Measurements from ENCODE around the gene GABRB2. TPM values are rescaled to one million over a fixed set of nuclear protein-coding genes. Genes with fewer than 3 reads are reported as not detected.
"Not testable (repeated sequence)": the region's sequence is repeated elsewhere in the genome, so short reads cannot be mapped to it uniquely, and the experiment has no call there.

The GABRB2 gene
- total RNA-seq, 1 donor from 2014 or later = 0.26 TPM

- no peaks in the 10 kb centered on the region for H3K4me1 Mint-ChIP-seq (ENCODE audit: unreplicated experiment)
- no peak for DNase-seq (ENCODE audit: low spot score)
- TF ChIP-seq CTCF (IDR thresholded peaks at IDR 0.05; ENCODE audit: unreplicated experiment) = no peak
- no peak overlapping the region for H3K4me3 Mint-ChIP-seq (ENCODE audit: unreplicated experiment)
- H3K27me3 Mint-ChIP-seq (ENCODE audit: unreplicated experiment) = no peaks in the 10 kb centered on the region
- H3K36me3 Mint-ChIP-seq (ENCODE audit: low read depth, unreplicated experiment) = no peaks in the 10 kb centered on the region
- H3K27ac Mint-ChIP-seq (ENCODE audit: unreplicated experiment) = no peak overlapping the region
- H3K9me3 Mint-ChIP-seq (ENCODE audit: unreplicated experiment) = no peaks in the 10 kb centered on the region
Observed at GRCh38 chr5:161299053-161299452, 247.5 kb downstream of the GABRB2 start.

GRCh38 chr5:161297388-161297787 is 249.1 kb downstream of the GABRB2 start:
- not testable (repeated sequence) for DNase-seq (ENCODE audit: low spot score); H3K27me3 Mint-ChIP-seq (ENCODE audit: unreplicated experiment); H3K4me1 Mint-ChIP-seq (ENCODE audit: unreplicated experiment); H3K4me3 Mint-ChIP-seq (ENCODE audit: unreplicated experiment); H3K9me3 Mint-ChIP-seq (ENCODE audit: unreplicated experiment); H3K27ac Mint-ChIP-seq (ENCODE audit: unreplicated experiment); H3K36me3 Mint-ChIP-seq (ENCODE audit: low read depth, unreplicated experiment)

GRCh38 chr5:161295721-161296250 is 250.7 kb downstream of the GABRB2 start:
- no peaks in the 10 kb centered on the region for H3K4me1 Mint-ChIP-seq (ENCODE audit: unreplicated experiment)
- no peaks in the 10 kb centered on the region for H3K9me3 Mint-ChIP-seq (ENCODE audit: unreplicated experiment)
- H3K27ac Mint-ChIP-seq (ENCODE audit: unreplicated experiment) = no peak overlapping the region

GRCh38 chr5:161288071-161288470 is 258.5 kb downstream of the GABRB2 start:
- Mint-ChIP-seq H3K27ac (ENCODE audit: unreplicated experiment) (no peak overlapping the region), H3K4me1 (ENCODE audit: unreplicated experiment) (peaks cover 4% of the 10 kb centered on the region), H3K36me3 (ENCODE audit: low read depth, unreplicated experiment) (no peaks in the 10 kb centered on the region), H3K4me3 (ENCODE audit: unreplicated experiment) (no peak overlapping the region), H3K9me3 (ENCODE audit: unreplicated experiment) (no peaks in the 10 kb centered on the region), H3K27me3 (ENCODE audit: unreplicated experiment) (peaks cover 2% of the 10 kb centered on the region)
- DNase-seq (ENCODE audit: low spot score) = no peak
- TF ChIP-seq CTCF (IDR thresholded peaks at IDR 0.05; ENCODE audit: unreplicated experiment) = no peak

More at GRCh38 chr5:161295721-161296250, 250.7 kb downstream of the GABRB2 start:
- DNase-seq (ENCODE audit: low spot score) = no peak
- no peak for TF ChIP-seq CTCF (IDR thresholded peaks at IDR 0.05; ENCODE audit: unreplicated experiment)
- Mint-ChIP-seq H3K36me3 (ENCODE audit: low read depth, unreplicated experiment) (no peaks in the 10 kb centered on the region), H3K4me3 (ENCODE audit: unreplicated experiment) (no peak overlapping the region), H3K27me3 (ENCODE audit: unreplicated experiment) (no peaks in the 10 kb centered on the region)

- Mint-ChIP-seq H3K4me1 (ENCODE audit: unreplicated experiment) (peaks cover 4% of the 10 kb centered on the region), H3K27ac (ENCODE audit: unreplicated experiment) (no peak overlapping the region), H3K4me3 (ENCODE audit: unreplicated experiment) (no peak overlapping the region), H3K27me3 (ENCODE audit: unreplicated experiment) (peaks cover 2% of the 10 kb centered on the region), H3K9me3 (ENCODE audit: unreplicated experiment) (no peaks in the 10 kb centered on the region), H3K36me3 (ENCODE audit: low read depth, unreplicated experiment) (no peaks in the 10 kb centered on the region)
- no peak for TF ChIP-seq CTCF (IDR thresholded peaks at IDR 0.05; ENCODE audit: unreplicated experiment)
- DNase-seq (ENCODE audit: low spot score) = no peak
Observed at GRCh38 chr5:161287436-161287835, 259.1 kb downstream of the GABRB2 start.
